GM13977 (cell line): ENCODE results near the gene THAP9.
"Not testable (repeated sequence)": the region's sequence is repeated elsewhere in the genome, so short reads cannot be mapped to it uniquely, and the experiment has no call there.

ENCODE experiments used
- DNase-seq: peaks from one replicate; pipeline ENCODE4 v3.0.0; 2012; ENCODE audit warnings: low spot score
- CTCF ChIP-seq: IDR thresholded peaks from 2 replicates; pipeline ENCODE4 v1.5.1; 2012; ENCODE audit warnings: mild to moderate bottlenecking, control low read depth; ENCODE audit not compliant: insufficient read depth; ENCODE audit errors: extremely low read depth, missing control alignments
- in situ Hi-C: fragments of 300-500 bp; cut with MboI; formaldehyde crosslinking; loops from one replicate; pipeline ENCODE4 v1.12.0; 2022; ENCODE audit warnings: low sequenced_read_pairs, low pct_unique_long_range_greater_than_20kb, mixed read lengths, inconsistent platforms; ENCODE audit not compliant: unreplicated experiment

Gene THAP9

GRCh38 chr4:82900411-82901182 lies at the start of gene THAP9:
TSS of gene THAP9 (plus strand) at chr4:82900735. CDS start at chr4:82900803, 68 bp downstream.
- in situ Hi-C loops = no loop called here
- peak; percentile 93 for DNase-seq
- no peak for TF ChIP-seq CTCF

GRCh38 chr4:82851318-82851717 lies 49.2 kb upstream of the THAP9 start:
- in situ Hi-C loops = no loop called here
- TF ChIP-seq CTCF = no peak
- DNase-seq = no peak

- DNase-seq = no peak
- peak; percentile 37 for TF ChIP-seq CTCF
- in situ Hi-C loops = no loop called here
Measured at GRCh38 chr4:82851885-82852750, 48.4 kb upstream of the THAP9 start.

GRCh38 chr4:82852751-82853285 lies 47.7 kb upstream of the THAP9 start:
- no peak for DNase-seq
- TF ChIP-seq CTCF = no peak
- in situ Hi-C loops = no loop called here

- DNase-seq, in situ Hi-C loops: not testable (repeated sequence)
Measured at GRCh38 chr4:82860487-82860886, 40.0 kb upstream of the THAP9 start.

GRCh38 chr4:82861529-82861928 lies 39.0 kb upstream of the THAP9 start:
- no peak for TF ChIP-seq CTCF
- in situ Hi-C loops = no loop called here
- no peak for DNase-seq
